Body of pancreas (tissue), 4 donors: ENCODE measurements around the gene PARM1.

Experiments
- POLR2A ChIP-seq, 3 donors: fragments of 450-650 bp; IDR thresholded peaks; one replicate each; pipeline ENCODE4 v1.6.1; 2016; ENCODE audit warnings: antibody characterized with exemption in 3 of 3, mild to moderate bottlenecking in 2 of 3
- TF ChIP-seq, protein P1 (sequence below), 7 experiments: fragments of 450-650 bp in 4 of 7; fragments of 200-600 bp in 3 of 7; sonication (generic) in 3 of 7; IDR thresholded peaks; one replicate each; pipeline ENCODE4 v1.5.1; 2016 to 2019; ENCODE audit warnings: antibody characterized with exemption in 7 of 7

GRCh38 chr4:74948236-74948635, 15.3 kb downstream of the PARM1 start:
- TF ChIP-seq, protein P1, sequence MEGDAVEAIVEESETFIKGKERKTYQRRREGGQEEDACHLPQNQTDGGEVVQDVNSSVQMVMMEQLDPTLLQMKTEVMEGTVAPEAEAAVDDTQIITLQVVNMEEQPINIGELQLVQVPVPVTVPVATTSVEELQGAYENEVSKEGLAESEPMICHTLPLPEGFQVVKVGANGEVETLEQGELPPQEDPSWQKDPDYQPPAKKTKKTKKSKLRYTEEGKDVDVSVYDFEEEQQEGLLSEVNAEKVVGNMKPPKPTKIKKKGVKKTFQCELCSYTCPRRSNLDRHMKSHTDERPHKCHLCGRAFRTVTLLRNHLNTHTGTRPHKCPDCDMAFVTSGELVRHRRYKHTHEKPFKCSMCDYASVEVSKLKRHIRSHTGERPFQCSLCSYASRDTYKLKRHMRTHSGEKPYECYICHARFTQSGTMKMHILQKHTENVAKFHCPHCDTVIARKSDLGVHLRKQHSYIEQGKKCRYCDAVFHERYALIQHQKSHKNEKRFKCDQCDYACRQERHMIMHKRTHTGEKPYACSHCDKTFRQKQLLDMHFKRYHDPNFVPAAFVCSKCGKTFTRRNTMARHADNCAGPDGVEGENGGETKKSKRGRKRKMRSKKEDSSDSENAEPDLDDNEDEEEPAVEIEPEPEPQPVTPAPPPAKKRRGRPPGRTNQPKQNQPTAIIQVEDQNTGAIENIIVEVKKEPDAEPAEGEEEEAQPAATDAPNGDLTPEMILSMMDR (IDR thresholded peaks at IDR 0.05) = no peak
- TF ChIP-seq POLR2A (IDR thresholded peaks at IDR 0.05) = no peak
